B cell (primary cell): Measurements from ENCODE around the gene PTPN4.

Experiments
- EZH2 ChIP-seq: IDR thresholded peaks from 2 replicates; pipeline ENCODE4 v1.6.1; 2012; ENCODE audit warnings: borderline replicate concordance, low read depth, mild to moderate bottlenecking, moderate library complexity, low read length; ENCODE audit not compliant: insufficient read depth, poor library complexity, severe bottlenecking
- TF ChIP-seq, protein P1 (sequence below): fragments of 200-600 bp; IDR thresholded peaks from one replicate; pipeline ENCODE4 v1.8.0; 2022; ENCODE audit warnings: antibody characterized with exemption, mild to moderate bottlenecking

DNA sequence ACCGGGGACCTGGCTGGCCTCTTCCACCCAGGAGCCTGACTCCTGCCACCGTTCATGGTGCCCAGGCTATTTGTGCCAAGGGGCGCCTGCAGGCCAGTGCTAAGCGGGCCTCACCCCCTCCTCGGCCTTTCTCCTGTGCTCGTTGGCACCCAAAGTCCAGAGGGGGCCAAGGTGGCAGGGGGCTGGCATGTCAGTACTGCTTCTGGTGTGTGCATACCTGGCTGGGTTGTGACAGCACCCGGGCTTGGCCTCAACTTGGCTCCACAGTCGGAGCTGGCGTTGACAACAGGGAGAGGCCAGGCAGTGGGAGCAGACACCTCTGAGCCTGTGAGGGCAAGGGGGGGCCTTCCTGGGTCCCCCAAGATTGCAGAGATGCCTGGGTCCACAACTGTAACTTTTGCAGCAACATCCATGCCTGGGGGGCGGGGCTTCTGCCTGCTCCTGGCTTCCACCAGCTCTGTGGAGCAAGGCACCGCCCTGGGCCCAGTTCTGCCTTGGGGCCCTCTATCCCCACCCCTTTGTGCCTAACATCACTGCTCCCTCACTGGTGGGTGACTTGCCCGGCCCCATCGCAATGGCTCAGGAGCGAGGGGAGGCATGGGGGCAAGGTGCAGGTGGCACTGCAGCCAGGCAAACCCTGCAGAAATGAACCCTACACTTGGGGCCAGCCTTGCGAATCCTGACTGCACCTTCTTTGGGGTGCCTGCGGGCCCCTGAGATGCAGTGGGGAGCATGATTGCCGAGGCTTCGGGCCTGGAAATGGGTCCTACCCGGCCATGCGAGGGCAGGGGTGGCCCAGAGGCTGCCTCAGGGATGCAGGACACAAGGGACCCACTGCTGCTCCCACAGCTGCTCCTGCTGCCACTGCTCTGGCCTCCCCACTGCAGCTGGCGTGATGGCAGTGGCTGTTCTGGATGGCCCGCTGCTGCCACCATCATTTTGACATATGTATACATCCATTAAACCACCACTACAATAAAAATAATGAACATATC is 35.9 kb downstream of the PTPN4 start:
- TF ChIP-seq, protein P1, sequence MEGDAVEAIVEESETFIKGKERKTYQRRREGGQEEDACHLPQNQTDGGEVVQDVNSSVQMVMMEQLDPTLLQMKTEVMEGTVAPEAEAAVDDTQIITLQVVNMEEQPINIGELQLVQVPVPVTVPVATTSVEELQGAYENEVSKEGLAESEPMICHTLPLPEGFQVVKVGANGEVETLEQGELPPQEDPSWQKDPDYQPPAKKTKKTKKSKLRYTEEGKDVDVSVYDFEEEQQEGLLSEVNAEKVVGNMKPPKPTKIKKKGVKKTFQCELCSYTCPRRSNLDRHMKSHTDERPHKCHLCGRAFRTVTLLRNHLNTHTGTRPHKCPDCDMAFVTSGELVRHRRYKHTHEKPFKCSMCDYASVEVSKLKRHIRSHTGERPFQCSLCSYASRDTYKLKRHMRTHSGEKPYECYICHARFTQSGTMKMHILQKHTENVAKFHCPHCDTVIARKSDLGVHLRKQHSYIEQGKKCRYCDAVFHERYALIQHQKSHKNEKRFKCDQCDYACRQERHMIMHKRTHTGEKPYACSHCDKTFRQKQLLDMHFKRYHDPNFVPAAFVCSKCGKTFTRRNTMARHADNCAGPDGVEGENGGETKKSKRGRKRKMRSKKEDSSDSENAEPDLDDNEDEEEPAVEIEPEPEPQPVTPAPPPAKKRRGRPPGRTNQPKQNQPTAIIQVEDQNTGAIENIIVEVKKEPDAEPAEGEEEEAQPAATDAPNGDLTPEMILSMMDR: no peak
- TF ChIP-seq EZH2: no peak
